OCI-LY3 (cell line): ENCODE measurements around the gene ENTPD2.

Source experiments
- CTCF ChIP-seq: fragments of 200-600, 300-600 bp; sonication (generic); IDR thresholded peaks from 2 replicates; pipeline ENCODE4 v1.5.1; 2014; ENCODE audit warnings: antibody characterized with exemption, low read length, low read depth
- EZH2phosphoT487 ChIP-seq: fragments of 200-600 bp; shearing (Covaris generic); IDR thresholded peaks from 2 replicates; pipeline ENCODE4 v1.6.1; 2018; ENCODE audit warnings: antibody characterized with exemption, mixed run types, low read depth

GRCh38 chr9:137015976-137016375 is 37.9 kb downstream of the ENTPD2 start:
- no peak for TF ChIP-seq CTCF
- no peak for TF ChIP-seq EZH2phosphoT487
